ENCODE results near the gene RIMS3. TPM values are rescaled to one million over a fixed set of nuclear protein-coding genes. Genes with fewer than 3 reads are reported as not detected.

Gene RIMS3
- polyA plus RNA-seq = under 1 TPM; 0.35 to 0.56 TPM

GRCh38 chr1:40665335-40666171, at the start of gene RIMS3:
TSS of gene RIMS3 (minus strand) at chr1:40665682. CDS start at chr1:40641925, 23,757 bp downstream.
- Histone ChIP-seq H3K27ac (ENCODE audit: low read depth in 2 of 2, low read length in 1 of 2) (no peak within 1 kb of the TSS), H3K27me3 (ENCODE audit: control insufficient read depth in 1 of 2, insufficient read depth in 2 of 2, low read length in 2 of 2) (no peaks in the 10 kb centered on the region), H3K9me3 (ENCODE audit: control insufficient read depth in 2 of 2, insufficient read depth in 1 of 2, low read depth in 1 of 2, low read length in 1 of 2) (no peaks in the 10 kb centered on the region), H3K4me3 (ENCODE audit: low read depth in 1 of 2, low read length in 2 of 2) (peak within 1 kb of the TSS; percentile 59 to 60), H3K4me1 (ENCODE audit: control insufficient read depth in 2 of 2, insufficient read depth in 2 of 2, low read length in 1 of 2) (peaks cover 4 to 7% of the 10 kb centered on the region in 2 donors), H3K36me3 (ENCODE audit: control insufficient read depth in 2 of 2, insufficient read depth in 2 of 2, low read length in 1 of 2) (no peaks in the 10 kb centered on the region)
- 1 to 2% methylated on average over 47 to 59 of the region's 59 CpGs for WGBS, 2 donors

GRCh38 chr1:40712997-40713396, 47.5 kb upstream of the RIMS3 start:
- Histone ChIP-seq H3K27me3 (ENCODE audit: control insufficient read depth in 1 of 2, insufficient read depth in 2 of 2, low read length in 2 of 2) (no peaks in the 10 kb centered on the region), H3K4me1 (ENCODE audit: control insufficient read depth in 2 of 2, insufficient read depth in 2 of 2, low read length in 1 of 2) (no peaks in the 10 kb centered on the region), H3K9me3 (ENCODE audit: control insufficient read depth in 2 of 2, insufficient read depth in 1 of 2, low read depth in 1 of 2, low read length in 1 of 2) (no peaks in the 10 kb centered on the region), H3K36me3 (ENCODE audit: control insufficient read depth in 2 of 2, insufficient read depth in 2 of 2, low read length in 1 of 2) (no peaks in the 10 kb centered on the region), H3K27ac (ENCODE audit: low read depth in 2 of 2, low read length in 1 of 2) (peak overlapping the region in 1 of 2 donors; percentile 61), H3K4me3 (ENCODE audit: low read depth in 1 of 2, low read length in 2 of 2) (no peak overlapping the region)

- H3K4me3 ChIP-seq (ENCODE audit: low read depth in 1 of 2, low read length in 2 of 2) = no peak overlapping the region
- H3K4me1 ChIP-seq (ENCODE audit: control insufficient read depth in 2 of 2, insufficient read depth in 2 of 2, low read length in 1 of 2) = no peaks in the 10 kb centered on the region
- 40 to 47% methylated on average over 5 of the region's 5 CpGs for WGBS, 2 donors
- no peaks in the 10 kb centered on the region for H3K9me3 ChIP-seq (ENCODE audit: control insufficient read depth in 2 of 2, insufficient read depth in 1 of 2, low read depth in 1 of 2, low read length in 1 of 2)
- no peaks in the 10 kb centered on the region for H3K27me3 ChIP-seq (ENCODE audit: control insufficient read depth in 1 of 2, insufficient read depth in 2 of 2, low read length in 2 of 2)
- H3K36me3 ChIP-seq (ENCODE audit: control insufficient read depth in 2 of 2, insufficient read depth in 2 of 2, low read length in 1 of 2) = no peaks in the 10 kb centered on the region
- H3K27ac ChIP-seq (ENCODE audit: low read depth in 2 of 2, low read length in 1 of 2) = peak overlapping the region in 1 of 2 donors; percentile 61
Measured at GRCh38 chr1:40712405-40712944, 47.0 kb upstream of the RIMS3 start.

GRCh38 chr1:40711465-40712404, 46.3 kb upstream of the RIMS3 start:
- H3K9me3 ChIP-seq (ENCODE audit: control insufficient read depth in 2 of 2, insufficient read depth in 1 of 2, low read depth in 1 of 2, low read length in 1 of 2) = no peaks in the 10 kb centered on the region
- no peak overlapping the region for H3K4me3 ChIP-seq (ENCODE audit: low read depth in 1 of 2, low read length in 2 of 2)
- no peaks in the 10 kb centered on the region for H3K4me1 ChIP-seq (ENCODE audit: control insufficient read depth in 2 of 2, insufficient read depth in 2 of 2, low read length in 1 of 2)
- WGBS, 2 donors = 7 to 13% methylated on average over 3 of the region's 3 CpGs
- no peaks in the 10 kb centered on the region for H3K27me3 ChIP-seq (ENCODE audit: control insufficient read depth in 1 of 2, insufficient read depth in 2 of 2, low read length in 2 of 2)
- peak overlapping the region; percentile 78 to 80 for H3K27ac ChIP-seq (ENCODE audit: low read depth in 2 of 2, low read length in 1 of 2)
- no peaks in the 10 kb centered on the region for H3K36me3 ChIP-seq (ENCODE audit: control insufficient read depth in 2 of 2, insufficient read depth in 2 of 2, low read length in 1 of 2)

GRCh38 chr1:40710581-40711315, 45.3 kb upstream of the RIMS3 start:
- H3K4me1 ChIP-seq (ENCODE audit: control insufficient read depth in 2 of 2, insufficient read depth in 2 of 2, low read length in 1 of 2) = no peaks in the 10 kb centered on the region
- H3K27ac ChIP-seq (ENCODE audit: low read depth in 2 of 2, low read length in 1 of 2) = peak overlapping the region; percentile 54 to 57
- H3K9me3 ChIP-seq (ENCODE audit: control insufficient read depth in 2 of 2, insufficient read depth in 1 of 2, low read depth in 1 of 2, low read length in 1 of 2) = no peaks in the 10 kb centered on the region
- peak overlapping the region in 1 of 2 donors; percentile 8 for H3K4me3 ChIP-seq (ENCODE audit: low read depth in 1 of 2, low read length in 2 of 2)
- no peaks in the 10 kb centered on the region for H3K36me3 ChIP-seq (ENCODE audit: control insufficient read depth in 2 of 2, insufficient read depth in 2 of 2, low read length in 1 of 2)
- 16 to 17% methylated on average over 7 of the region's 7 CpGs for WGBS, 2 donors
- no peaks in the 10 kb centered on the region for H3K27me3 ChIP-seq (ENCODE audit: control insufficient read depth in 1 of 2, insufficient read depth in 2 of 2, low read length in 2 of 2)

- peaks cover 0 to 2% of the 10 kb centered on the region in 2 donors for H3K4me1 ChIP-seq (ENCODE audit: control insufficient read depth in 2 of 2, insufficient read depth in 2 of 2, low read length in 1 of 2)
- no peaks in the 10 kb centered on the region for H3K27me3 ChIP-seq (ENCODE audit: control insufficient read depth in 1 of 2, insufficient read depth in 2 of 2, low read length in 2 of 2)
- H3K27ac ChIP-seq (ENCODE audit: low read depth in 2 of 2, low read length in 1 of 2) = peak overlapping the region; percentile 13 to 71
- 6% methylated on average over 3 of the region's 3 CpGs for WGBS, 2 donors
- H3K9me3 ChIP-seq (ENCODE audit: control insufficient read depth in 2 of 2, insufficient read depth in 1 of 2, low read depth in 1 of 2, low read length in 1 of 2) = no peaks in the 10 kb centered on the region
- H3K36me3 ChIP-seq (ENCODE audit: control insufficient read depth in 2 of 2, insufficient read depth in 2 of 2, low read length in 1 of 2) = no peaks in the 10 kb centered on the region
- peak overlapping the region in 1 of 2 donors; percentile 63 for H3K4me3 ChIP-seq (ENCODE audit: low read depth in 1 of 2, low read length in 2 of 2)
Measured at GRCh38 chr1:40709802-40710278, 44.4 kb upstream of the RIMS3 start.

- H3K4me1 ChIP-seq (ENCODE audit: control insufficient read depth in 2 of 2, insufficient read depth in 2 of 2, low read length in 1 of 2) = peaks cover 0 to 2% of the 10 kb centered on the region in 2 donors
- no peaks in the 10 kb centered on the region for H3K27me3 ChIP-seq (ENCODE audit: control insufficient read depth in 1 of 2, insufficient read depth in 2 of 2, low read length in 2 of 2)
- no peaks in the 10 kb centered on the region for H3K36me3 ChIP-seq (ENCODE audit: control insufficient read depth in 2 of 2, insufficient read depth in 2 of 2, low read length in 1 of 2)
- WGBS, 2 donors = 2 to 7% methylated on average over 10 of the region's 10 CpGs
- peak overlapping the region; percentile 71 to 86 for H3K27ac ChIP-seq (ENCODE audit: low read depth in 2 of 2, low read length in 1 of 2)
- H3K4me3 ChIP-seq (ENCODE audit: low read depth in 1 of 2, low read length in 2 of 2) = peak overlapping the region; percentile 48 to 63
- no peaks in the 10 kb centered on the region for H3K9me3 ChIP-seq (ENCODE audit: control insufficient read depth in 2 of 2, insufficient read depth in 1 of 2, low read depth in 1 of 2, low read length in 1 of 2)
Measured at GRCh38 chr1:40709100-40709801, 43.8 kb upstream of the RIMS3 start.

GRCh38 chr1:40708750-40709099, 43.2 kb upstream of the RIMS3 start:
- Histone ChIP-seq H3K27me3 (ENCODE audit: control insufficient read depth in 1 of 2, insufficient read depth in 2 of 2, low read length in 2 of 2) (no peaks in the 10 kb centered on the region), H3K27ac (ENCODE audit: low read depth in 2 of 2, low read length in 1 of 2) (peak overlapping the region; percentile 67 to 68), H3K36me3 (ENCODE audit: control insufficient read depth in 2 of 2, insufficient read depth in 2 of 2, low read length in 1 of 2) (no peaks in the 10 kb centered on the region), H3K4me1 (ENCODE audit: control insufficient read depth in 2 of 2, insufficient read depth in 2 of 2, low read length in 1 of 2) (peaks cover 0 to 2% of the 10 kb centered on the region in 2 donors), H3K9me3 (ENCODE audit: control insufficient read depth in 2 of 2, insufficient read depth in 1 of 2, low read depth in 1 of 2, low read length in 1 of 2) (no peaks in the 10 kb centered on the region), H3K4me3 (ENCODE audit: low read depth in 1 of 2, low read length in 2 of 2) (peak overlapping the region; percentile 48 to 63)
- 2 to 4% methylated on average over 3 of the region's 3 CpGs for WGBS, 2 donors

All from esophagus (tissue), 2 donors.